Measurements from ENCODE around the gene PCSK6.

DNA sequence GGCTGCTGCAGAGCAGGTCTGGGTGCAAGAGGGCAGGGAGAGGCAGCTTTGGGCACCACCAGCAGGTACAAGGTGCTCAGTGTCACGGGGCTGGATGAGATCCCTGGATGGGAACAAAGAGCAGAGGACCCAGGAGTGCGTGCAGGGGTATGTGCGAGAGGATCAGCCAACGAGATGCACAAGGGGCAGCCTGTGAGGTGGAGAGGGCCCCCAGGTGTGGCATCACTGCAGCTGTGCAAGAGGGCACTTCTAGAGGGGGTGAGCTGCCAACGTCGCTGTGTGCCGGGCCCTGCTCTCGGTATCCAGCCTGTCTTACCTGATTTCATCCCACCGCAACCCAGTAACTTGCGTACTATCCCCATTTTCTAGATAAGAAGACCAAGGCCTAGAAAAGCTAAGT is 127.1 kb downstream of the PCSK6 start:
- TF ChIP-seq, protein P1, sequence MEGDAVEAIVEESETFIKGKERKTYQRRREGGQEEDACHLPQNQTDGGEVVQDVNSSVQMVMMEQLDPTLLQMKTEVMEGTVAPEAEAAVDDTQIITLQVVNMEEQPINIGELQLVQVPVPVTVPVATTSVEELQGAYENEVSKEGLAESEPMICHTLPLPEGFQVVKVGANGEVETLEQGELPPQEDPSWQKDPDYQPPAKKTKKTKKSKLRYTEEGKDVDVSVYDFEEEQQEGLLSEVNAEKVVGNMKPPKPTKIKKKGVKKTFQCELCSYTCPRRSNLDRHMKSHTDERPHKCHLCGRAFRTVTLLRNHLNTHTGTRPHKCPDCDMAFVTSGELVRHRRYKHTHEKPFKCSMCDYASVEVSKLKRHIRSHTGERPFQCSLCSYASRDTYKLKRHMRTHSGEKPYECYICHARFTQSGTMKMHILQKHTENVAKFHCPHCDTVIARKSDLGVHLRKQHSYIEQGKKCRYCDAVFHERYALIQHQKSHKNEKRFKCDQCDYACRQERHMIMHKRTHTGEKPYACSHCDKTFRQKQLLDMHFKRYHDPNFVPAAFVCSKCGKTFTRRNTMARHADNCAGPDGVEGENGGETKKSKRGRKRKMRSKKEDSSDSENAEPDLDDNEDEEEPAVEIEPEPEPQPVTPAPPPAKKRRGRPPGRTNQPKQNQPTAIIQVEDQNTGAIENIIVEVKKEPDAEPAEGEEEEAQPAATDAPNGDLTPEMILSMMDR (conservative IDR thresholded peaks at IDR 0.05; ENCODE audit: low read length) = no peak
- TF ChIP-seq EZH2phosphoT487 (IDR thresholded peaks at IDR 0.05; ENCODE audit: borderline replicate concordance, low read depth, low read length) = no peak
